ENCODE measurements around the gene NFKBIZ.

GRCh38 chr3:101842935-101843330 is 6.4 kb upstream of the NFKBIZ start:
- TF ChIP-seq CTCF (IDR thresholded peaks at IDR 0.05), result no peak
- TF ChIP-seq POLR2A (IDR thresholded peaks at IDR 0.05; ENCODE audit: low read depth), result no peak
